ENCODE results near the gene LRMDA. TPM values are rescaled to one million over a fixed set of nuclear protein-coding genes. Genes with fewer than 3 reads are reported as not detected.
"Not testable (repeated sequence)": the region's sequence is repeated elsewhere in the genome, so short reads cannot be mapped to it uniquely, and the experiment has no call there.

Gene LRMDA
- total RNA-seq, 1 experiment from 2014 or later: not detected

DNA sequence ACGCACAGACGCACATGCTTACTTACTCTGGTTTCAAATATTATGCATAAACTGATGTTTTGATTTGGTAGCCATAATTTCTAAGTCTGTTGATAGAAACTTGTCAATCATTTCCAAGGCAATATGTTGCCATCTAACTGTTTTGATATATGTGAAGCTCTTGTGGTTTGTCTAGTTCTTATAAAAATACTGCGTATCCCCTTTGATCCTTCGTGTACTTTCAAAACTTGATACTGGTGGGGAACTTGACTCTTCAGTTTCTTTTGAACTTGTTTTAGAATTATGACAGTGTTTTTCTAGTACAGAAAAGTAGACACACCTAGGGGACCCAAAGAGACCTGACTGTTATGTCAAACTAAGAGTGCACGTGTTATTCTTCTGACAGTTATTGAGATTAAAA, 708.0 kb downstream of the LRMDA start:
- H3K4me3 ChIP-seq (ENCODE audit: insufficient read depth, low read depth, low read length): no peak overlapping the region

DNA sequence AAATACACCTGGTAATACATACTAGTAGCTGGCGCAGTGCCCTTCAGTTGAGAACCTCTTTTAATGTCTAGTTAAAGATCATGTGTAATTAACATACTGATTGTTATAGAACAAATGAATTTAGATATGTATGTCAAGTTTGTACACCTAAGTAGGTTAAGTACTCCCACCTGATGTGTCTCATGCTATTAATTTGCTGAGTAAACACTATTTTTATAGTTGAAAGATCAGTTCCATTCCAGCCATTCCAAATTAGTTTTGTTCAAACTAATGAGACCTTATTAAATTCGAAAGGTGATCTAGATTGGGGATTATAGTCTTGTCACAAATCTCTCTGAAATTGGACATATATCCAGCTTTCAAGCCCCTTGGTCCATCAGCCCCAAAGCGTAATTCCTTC, 710.0 kb downstream of the LRMDA start:
- H3K36me3 ChIP-seq (replicated peaks; ENCODE audit: control insufficient read depth, insufficient read depth, low read length): no peaks in the 10 kb centered on the region
- H3K4me3 ChIP-seq (ENCODE audit: insufficient read depth, low read depth, low read length): no peak overlapping the region
- no peaks in the 10 kb centered on the region for H3K27me3 ChIP-seq (ENCODE audit: control insufficient read depth, insufficient read depth, low read length)
- DNase-seq: no peak

More for the DNA sequence above, 708.0 kb downstream of the LRMDA start:
- no peaks in the 10 kb centered on the region for H3K36me3 ChIP-seq (replicated peaks; ENCODE audit: control insufficient read depth, insufficient read depth, low read length)
- H3K27me3 ChIP-seq (ENCODE audit: control insufficient read depth, insufficient read depth, low read length): no peaks in the 10 kb centered on the region
- DNase-seq: no peak

DNA sequence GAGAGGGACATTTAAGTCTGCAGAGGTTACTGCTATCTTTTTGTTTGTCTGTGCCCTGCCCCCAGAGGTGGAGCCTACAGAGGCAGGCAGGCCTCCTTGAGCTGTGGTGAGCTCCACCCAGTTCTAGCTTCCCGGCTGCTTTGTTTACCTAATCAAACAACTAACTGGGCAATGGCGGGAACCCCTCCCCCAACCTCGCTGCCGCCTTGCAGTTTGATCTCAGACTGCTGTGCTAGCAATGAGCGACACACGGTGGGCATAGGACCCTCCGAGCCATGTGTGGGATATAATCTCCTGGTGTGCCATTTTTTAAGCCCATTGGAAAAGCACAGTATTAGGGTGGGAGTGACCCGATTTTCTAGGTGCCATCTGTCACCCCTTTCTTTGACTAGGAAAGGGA, 716.8 kb downstream of the LRMDA start:
- not testable (repeated sequence) for H3K27me3 ChIP-seq (ENCODE audit: control insufficient read depth, insufficient read depth, low read length); H3K4me3 ChIP-seq (ENCODE audit: insufficient read depth, low read depth, low read length); DNase-seq; H3K36me3 ChIP-seq (replicated peaks; ENCODE audit: control insufficient read depth, insufficient read depth, low read length)

DNA sequence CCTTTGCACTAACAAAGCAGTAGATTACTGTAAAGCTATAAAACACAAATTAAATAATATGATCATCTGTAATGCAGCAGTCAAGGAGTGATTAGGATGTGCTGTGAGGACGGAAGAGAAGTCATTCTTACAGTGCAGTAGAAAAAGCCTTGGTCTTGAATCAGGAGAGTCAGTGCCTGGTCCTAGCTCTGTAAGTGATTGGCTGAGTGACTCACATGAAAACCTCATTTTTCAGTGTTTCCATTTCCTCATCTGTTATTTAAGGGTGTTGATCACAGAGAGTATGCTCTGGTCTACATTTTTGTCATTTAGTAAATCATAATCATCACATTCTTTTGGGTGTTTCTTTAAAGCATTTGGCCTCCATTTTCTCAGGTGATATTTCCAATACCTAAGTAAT, 717.8 kb downstream of the LRMDA start:
- H3K4me3 ChIP-seq (ENCODE audit: insufficient read depth, low read depth, low read length): no peak overlapping the region
- no peak for DNase-seq
- H3K36me3 ChIP-seq (replicated peaks; ENCODE audit: control insufficient read depth, insufficient read depth, low read length): no peaks in the 10 kb centered on the region
- no peaks in the 10 kb centered on the region for H3K27me3 ChIP-seq (ENCODE audit: control insufficient read depth, insufficient read depth, low read length)

DNA sequence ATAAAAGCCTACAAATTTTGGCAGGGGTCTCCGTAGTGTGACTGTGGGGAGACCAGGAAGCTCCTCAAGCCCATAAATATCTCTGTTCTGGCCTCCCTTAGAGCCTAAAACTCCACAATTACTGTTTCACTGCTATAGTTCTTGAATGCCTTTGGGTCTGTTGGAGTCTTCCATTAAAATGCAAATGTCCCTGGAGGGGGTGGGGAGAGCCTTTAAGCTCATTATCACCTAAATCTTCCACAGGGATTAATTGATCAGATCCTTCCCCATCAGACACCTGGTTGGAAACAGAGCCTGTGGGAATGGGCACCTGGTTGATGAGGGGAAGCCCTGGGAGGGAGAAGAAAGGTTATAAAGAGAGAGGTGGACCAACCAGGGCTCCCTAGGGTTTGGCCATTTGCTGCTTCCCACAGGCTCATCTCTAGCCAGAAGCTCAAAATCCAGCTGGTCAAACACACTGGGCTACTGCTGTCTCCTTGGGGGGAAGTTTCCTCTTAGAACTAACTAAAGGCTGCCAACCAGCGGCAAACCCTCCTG, 718.2 kb downstream of the LRMDA start:
- no peaks in the 10 kb centered on the region for H3K36me3 ChIP-seq (replicated peaks; ENCODE audit: control insufficient read depth, insufficient read depth, low read length)
- no peaks in the 10 kb centered on the region for H3K27me3 ChIP-seq (ENCODE audit: control insufficient read depth, insufficient read depth, low read length)
- peak; percentile 43 for DNase-seq
- no peak overlapping the region for H3K4me3 ChIP-seq (ENCODE audit: insufficient read depth, low read depth, low read length)

DNA sequence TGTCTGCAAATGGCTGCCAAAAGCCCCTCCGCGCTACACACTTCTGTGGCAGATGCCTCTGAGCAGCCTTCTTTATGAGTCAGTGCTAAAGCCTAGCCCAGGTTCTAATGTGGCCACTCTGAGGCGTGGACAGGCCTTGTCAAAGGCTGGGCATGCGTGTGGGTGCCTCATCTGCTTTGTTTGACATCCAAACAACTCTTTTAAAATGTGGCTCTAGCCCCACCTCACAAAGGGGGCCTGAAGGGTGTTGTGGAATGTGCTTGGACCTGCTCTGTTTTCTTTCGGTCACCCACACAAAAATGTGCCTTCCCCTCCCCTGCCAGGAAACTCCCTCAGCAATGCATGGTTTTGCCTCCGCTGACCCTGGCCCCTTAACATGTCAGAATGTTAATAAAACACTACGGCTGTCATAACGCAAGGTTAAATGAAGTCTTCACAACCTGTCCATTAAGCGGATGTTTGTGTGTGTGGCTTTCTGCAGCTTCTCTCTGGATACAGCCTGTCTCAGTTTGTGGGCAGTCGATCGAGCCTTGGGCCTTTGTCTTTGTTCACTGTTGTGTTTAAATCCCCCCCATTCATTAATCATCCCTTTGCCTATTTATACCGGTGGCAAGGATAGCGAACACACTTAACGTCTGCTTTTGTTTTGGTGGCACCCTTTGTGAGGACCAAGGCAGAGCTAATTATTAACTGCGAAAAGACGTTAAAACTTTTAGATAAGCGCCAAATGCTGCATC, 718.9 kb downstream of the LRMDA start:
- no peak overlapping the region for H3K4me3 ChIP-seq (ENCODE audit: insufficient read depth, low read depth, low read length)
- H3K36me3 ChIP-seq (replicated peaks; ENCODE audit: control insufficient read depth, insufficient read depth, low read length): no peaks in the 10 kb centered on the region
- no peaks in the 10 kb centered on the region for H3K27me3 ChIP-seq (ENCODE audit: control insufficient read depth, insufficient read depth, low read length)
- peak; percentile 23 for DNase-seq

DNA sequence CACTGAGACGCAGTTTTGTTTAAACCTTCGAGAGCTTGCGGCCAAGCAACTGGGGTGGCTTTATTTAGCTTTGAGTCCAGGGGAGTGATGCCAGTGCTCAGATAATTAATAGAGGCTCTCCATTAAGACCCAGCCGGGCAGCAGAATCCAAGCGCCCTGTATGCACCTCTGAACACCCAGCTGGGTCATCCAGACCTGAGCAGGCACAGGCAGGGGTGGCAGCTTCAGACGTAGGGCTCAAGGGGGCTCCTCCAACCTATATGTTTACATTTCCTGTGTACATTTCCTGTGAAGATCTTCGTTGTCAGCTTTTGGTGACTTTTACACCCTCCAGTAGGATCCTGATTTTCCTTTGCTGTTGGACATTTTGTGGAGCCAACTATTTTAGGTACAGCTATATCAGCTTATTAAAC, 719.5 kb downstream of the LRMDA start:
- Histone ChIP-seq H3K27me3 (ENCODE audit: control insufficient read depth, insufficient read depth, low read length) (no peaks in the 10 kb centered on the region), H3K4me3 (ENCODE audit: insufficient read depth, low read depth, low read length) (no peak overlapping the region), H3K36me3 (replicated peaks; ENCODE audit: control insufficient read depth, insufficient read depth, low read length) (no peaks in the 10 kb centered on the region)
- peak; percentile 3 for DNase-seq

DNA sequence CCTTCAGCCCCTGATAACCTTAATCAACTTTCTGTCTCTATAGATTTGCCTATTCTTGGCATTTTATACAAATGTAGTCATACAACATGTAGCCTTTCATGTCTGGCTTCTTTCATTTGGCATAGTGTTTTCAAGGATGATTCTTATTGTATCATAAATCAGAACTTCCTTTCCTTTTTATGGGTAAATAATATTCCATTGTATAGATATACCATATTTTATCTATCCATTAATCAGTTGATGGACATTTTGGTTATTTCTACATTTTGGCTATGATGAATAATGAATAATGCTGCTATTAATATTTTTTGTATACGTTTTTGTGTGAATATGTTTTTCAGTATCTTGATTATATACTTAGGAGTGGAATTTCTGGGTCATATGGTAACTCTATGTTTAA, 720.8 kb downstream of the LRMDA start:
- DNase-seq: no peak
- Histone ChIP-seq H3K36me3 (replicated peaks; ENCODE audit: control insufficient read depth, insufficient read depth, low read length) (no peaks in the 10 kb centered on the region), H3K27me3 (ENCODE audit: control insufficient read depth, insufficient read depth, low read length) (no peaks in the 10 kb centered on the region), H3K4me3 (ENCODE audit: insufficient read depth, low read depth, low read length) (no peak overlapping the region)

DNA sequence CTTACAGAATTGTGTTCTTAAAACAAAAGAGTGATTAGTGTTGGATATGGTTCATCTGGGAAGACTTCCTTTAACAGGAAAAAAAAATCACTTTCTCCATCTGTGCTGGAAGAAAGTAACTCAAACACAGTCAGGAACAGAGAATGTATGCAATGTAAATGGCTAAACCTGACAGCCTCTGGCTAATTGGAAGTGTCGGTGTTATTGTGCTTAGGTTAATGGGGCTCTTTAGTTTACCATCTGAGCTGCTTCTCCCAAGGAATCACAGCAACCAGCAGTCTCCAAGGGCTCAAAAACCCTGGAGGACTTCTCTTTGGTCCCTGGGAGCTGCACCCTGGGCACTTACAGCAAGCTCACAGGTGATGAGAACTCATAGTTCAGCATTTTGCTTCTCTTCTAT, 724.5 kb downstream of the LRMDA start:
- Histone ChIP-seq H3K27me3 (ENCODE audit: control insufficient read depth, insufficient read depth, low read length) (no peaks in the 10 kb centered on the region), H3K4me3 (ENCODE audit: insufficient read depth, low read depth, low read length) (no peak overlapping the region), H3K36me3 (replicated peaks; ENCODE audit: control insufficient read depth, insufficient read depth, low read length) (no peaks in the 10 kb centered on the region)
- DNase-seq: no peak

DNA sequence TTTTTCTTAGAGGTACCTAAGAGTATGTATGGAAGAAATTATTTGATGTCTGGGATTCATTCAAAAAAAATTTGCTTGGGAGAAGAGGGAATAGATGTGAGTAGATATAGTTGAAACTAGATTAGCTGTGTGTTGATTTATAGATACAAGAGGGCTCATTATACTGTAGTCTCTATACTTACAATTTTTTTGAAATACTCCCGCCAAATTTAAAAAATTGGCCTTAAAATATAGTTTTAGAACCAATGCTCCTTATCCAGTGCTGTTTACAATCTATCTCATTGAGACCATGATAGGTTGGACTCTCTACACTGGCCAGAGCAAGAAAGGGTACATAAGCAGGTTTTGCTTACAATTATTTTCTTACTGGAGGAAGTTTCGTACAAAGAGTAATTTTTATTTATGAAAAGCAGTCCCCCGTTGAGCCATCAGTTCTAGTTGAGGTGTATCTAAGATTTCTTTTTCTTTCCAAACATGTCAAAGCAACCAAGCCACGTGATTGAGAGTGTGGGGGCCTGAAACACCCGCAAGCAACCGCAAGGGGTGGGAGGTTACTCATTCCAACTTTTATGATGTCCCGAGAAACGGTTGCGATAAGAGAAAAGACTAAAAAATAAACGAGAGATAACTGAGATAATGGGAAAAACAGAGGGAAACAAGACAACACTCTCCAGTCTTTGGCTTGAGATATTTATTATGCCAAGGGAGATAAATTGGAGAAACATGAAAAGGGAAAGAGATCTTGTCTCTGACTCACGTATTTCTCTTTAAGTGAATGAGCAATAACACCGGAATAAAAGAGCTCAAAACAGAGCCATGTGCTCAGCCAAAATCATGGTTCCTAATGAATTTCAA, 729.2 kb downstream of the LRMDA start:
- H3K4me3 ChIP-seq (ENCODE audit: insufficient read depth, low read depth, low read length): no peak overlapping the region
- no peaks in the 10 kb centered on the region for H3K27me3 ChIP-seq (ENCODE audit: control insufficient read depth, insufficient read depth, low read length)
- no peaks in the 10 kb centered on the region for H3K36me3 ChIP-seq (replicated peaks; ENCODE audit: control insufficient read depth, insufficient read depth, low read length)
- DNase-seq: no peak

DNA sequence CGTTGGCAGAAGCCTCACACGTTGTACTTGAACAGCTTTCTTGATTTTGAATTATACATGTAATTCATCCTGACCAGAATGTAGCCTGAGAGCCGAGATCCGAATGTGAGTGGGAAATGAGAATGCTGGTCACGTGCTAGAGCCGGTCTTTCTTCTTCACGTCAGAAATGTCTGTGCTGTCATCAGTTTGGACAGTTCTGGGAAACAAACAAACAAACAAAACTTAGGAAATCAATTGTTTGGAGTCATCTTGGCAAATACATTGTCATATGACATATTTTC, 729.8 kb downstream of the LRMDA start:
- Histone ChIP-seq H3K4me3 (ENCODE audit: insufficient read depth, low read depth, low read length) (no peak overlapping the region), H3K36me3 (replicated peaks; ENCODE audit: control insufficient read depth, insufficient read depth, low read length) (no peaks in the 10 kb centered on the region), H3K27me3 (ENCODE audit: control insufficient read depth, insufficient read depth, low read length) (no peaks in the 10 kb centered on the region)
- DNase-seq: no peak

DNA sequence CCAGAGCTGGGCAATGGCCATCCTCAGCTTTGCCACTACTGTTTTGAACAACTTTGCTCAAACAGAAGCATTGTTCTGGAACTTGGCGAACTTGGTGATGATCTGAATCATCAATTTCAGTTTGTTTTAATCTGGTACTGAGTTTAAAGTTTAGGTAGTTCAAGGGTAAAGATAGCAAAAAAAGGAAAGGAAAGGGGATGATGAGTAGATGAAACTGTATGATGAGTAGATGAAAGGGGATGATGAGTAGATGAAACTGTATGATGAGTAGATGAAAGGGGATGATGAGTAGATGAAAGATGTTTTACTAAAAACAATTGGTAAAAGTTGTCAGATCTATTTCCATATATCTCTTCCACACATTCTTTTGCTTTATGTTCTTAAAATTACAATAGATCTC, 737.0 kb downstream of the LRMDA start:
- no peaks in the 10 kb centered on the region for H3K36me3 ChIP-seq (replicated peaks; ENCODE audit: control insufficient read depth, insufficient read depth, low read length)
- no peak for DNase-seq
- H3K4me3 ChIP-seq (ENCODE audit: insufficient read depth, low read depth, low read length): no peak overlapping the region

DNA sequence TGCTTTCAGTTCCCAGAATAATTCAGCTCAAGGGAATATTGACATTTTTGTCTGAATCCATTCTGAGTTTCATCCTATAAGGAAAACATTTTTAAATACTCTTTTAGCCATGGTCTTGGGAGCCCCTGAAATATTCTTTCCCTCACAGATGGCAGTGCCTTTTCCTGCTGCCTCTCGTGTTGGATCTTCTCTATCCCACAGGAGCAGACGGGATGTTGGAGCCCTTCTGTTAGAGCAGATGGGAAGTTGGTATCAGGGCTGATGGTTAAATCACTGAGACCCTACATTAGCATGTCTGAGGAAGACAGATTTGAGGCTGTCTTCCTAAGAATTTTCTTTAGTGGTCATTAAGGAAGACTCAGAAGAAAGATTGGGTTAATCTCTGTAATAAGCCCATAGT, 737.8 kb downstream of the LRMDA start:
- DNase-seq: no peak
- Histone ChIP-seq H3K27me3 (ENCODE audit: control insufficient read depth, insufficient read depth, low read length) (no peaks in the 10 kb centered on the region), H3K4me3 (ENCODE audit: insufficient read depth, low read depth, low read length) (no peak overlapping the region), H3K36me3 (replicated peaks; ENCODE audit: control insufficient read depth, insufficient read depth, low read length) (no peaks in the 10 kb centered on the region)

More for the DNA sequence above, 737.0 kb downstream of the LRMDA start:
- no peaks in the 10 kb centered on the region for H3K27me3 ChIP-seq (ENCODE audit: control insufficient read depth, insufficient read depth, low read length)

DNA sequence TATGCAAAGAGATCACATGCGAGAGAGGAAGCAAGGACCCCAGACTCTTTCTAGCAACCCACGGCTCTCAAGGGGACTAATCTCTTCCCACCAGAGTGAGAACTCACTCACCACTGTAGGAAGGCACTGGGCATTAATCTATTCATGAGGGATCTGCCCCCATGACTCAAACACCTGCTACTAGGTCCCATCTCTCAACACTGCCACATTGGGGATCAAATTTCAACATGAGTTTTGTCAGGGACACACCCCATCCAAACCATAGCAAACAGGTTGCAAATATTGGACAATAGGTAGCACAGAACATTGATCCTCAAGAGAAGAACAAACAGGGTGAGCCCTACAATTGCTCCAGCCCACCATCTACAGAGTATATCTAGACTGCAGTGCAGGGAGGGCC, 740.6 kb downstream of the LRMDA start:
- no peaks in the 10 kb centered on the region for H3K36me3 ChIP-seq (replicated peaks; ENCODE audit: control insufficient read depth, insufficient read depth, low read length)
- no peak for DNase-seq
- H3K27me3 ChIP-seq (ENCODE audit: control insufficient read depth, insufficient read depth, low read length): no peaks in the 10 kb centered on the region
- H3K4me3 ChIP-seq (ENCODE audit: insufficient read depth, low read depth, low read length): no peak overlapping the region

DNA sequence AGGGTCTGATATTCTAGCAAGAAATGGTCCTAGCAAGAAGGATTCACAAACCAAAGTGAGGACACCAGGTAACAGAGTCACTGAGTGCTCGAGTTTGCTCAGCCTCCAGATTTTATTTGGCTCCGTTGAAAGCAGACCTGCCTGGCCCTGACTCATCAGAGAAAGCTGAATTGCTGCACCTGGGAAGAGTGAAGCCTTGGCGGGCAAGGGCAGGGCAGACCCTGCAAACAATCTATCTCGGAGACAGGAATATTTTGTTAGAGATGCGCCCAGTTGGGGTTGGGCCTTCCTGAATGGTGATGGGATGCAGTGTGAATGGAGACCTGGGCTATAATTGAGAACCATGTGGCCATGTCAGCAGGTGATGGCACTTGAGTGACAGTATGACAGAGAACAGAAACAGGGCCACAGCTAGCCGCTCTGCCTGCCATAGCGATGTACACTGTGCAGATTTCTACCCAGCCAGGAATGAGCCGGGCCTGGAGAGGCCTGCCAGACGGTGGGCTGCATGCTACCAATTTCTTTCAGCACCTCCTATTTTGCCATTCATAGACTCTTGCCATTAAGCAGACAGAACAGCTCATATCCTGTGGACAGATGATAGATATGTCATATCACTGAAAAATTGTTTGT, 744.2 kb downstream of the LRMDA start:
- no peak for DNase-seq
- Histone ChIP-seq H3K4me3 (ENCODE audit: insufficient read depth, low read depth, low read length) (no peak overlapping the region), H3K36me3 (replicated peaks; ENCODE audit: control insufficient read depth, insufficient read depth, low read length) (no peaks in the 10 kb centered on the region)

More for the DNA sequence above, 744.2 kb downstream of the LRMDA start:
- H3K27me3 ChIP-seq (ENCODE audit: control insufficient read depth, insufficient read depth, low read length): peaks cover 1% of the 10 kb centered on the region; the same call in 1 of the 2 replicates

Measured in H7 (cell line).